GM12801 (cell line): ENCODE results near the gene FCHSD2.

Experiments
- CTCF ChIP-seq: IDR thresholded peaks from one replicate; pipeline ENCODE4 v1.5.1; 2011; ENCODE audit warnings: control low read depth; ENCODE audit not compliant: insufficient read length; ENCODE audit errors: extremely low read depth

Gene FCHSD2

GRCh38 chr11:73186886-73187285 lies 44.8 kb upstream of the FCHSD2 start:
- TF ChIP-seq CTCF, result no peak

- TF ChIP-seq CTCF, result no peak
These were observed 44.3 kb upstream of the FCHSD2 start for GRCh38 chr11:73186294-73186850.

GRCh38 chr11:73185680-73186293 lies 43.7 kb upstream of the FCHSD2 start:
- no peak for TF ChIP-seq CTCF

- TF ChIP-seq CTCF, result no peak
These were observed 43.0 kb upstream of the FCHSD2 start for GRCh38 chr11:73184953-73185671.

- no peak for TF ChIP-seq CTCF
These were observed 40.8 kb upstream of the FCHSD2 start for GRCh38 chr11:73182824-73183321.

GRCh38 chr11:73178681-73179080 lies 36.6 kb upstream of the FCHSD2 start:
- no peak for TF ChIP-seq CTCF

- no peak for TF ChIP-seq CTCF
These were observed 35.8 kb upstream of the FCHSD2 start for GRCh38 chr11:73177778-73178539.
